ENCODE data around the gene PSMB1. TPM values are rescaled to one million over a fixed set of nuclear protein-coding genes. Genes with fewer than 3 reads are reported as not detected.

The PSMB1 gene
- total and polyA plus RNA-seq, 9 of the 15 experiments (the other 6 are each of a cell fraction or from before 2014, with no cell fraction given): 447 to 2,953 (median 884) TPM

DNA sequence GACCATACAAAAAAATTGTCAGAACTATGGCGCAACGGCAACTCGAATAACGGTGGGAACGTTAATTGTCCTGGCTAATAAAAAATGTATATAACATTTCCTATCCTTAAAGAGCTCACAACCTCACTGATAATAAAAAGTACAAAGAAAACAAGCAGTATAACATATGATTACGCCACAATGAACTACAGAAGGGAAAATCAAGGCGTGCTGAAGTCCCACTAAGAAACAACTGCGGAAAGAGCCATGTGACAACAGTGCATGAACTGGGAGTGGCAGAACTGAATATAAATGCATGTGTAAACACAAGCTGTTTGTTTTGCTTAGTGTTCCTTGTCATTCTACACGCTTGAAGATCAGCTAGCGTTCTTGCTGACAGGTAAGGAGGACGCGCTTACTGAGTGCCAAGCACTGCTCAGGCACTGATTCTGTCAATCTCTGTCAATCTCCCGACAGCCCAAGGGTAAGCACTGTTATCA is 466 bp upstream of the PSMB1 start (continued):
- no peak for TF ChIP-seq PHB2 (IDR thresholded peaks at IDR 0.05; ENCODE audit: low read depth)
- TF ChIP-seq ELF1 (tag; IDR thresholded peaks at IDR 0.05): no peak
- no peak for TF ChIP-seq NR1H2 (CRISPR knock-in tag; IDR thresholded peaks at IDR 0.05)
- no peak for TF ChIP-seq FOXP1 (CRISPR knock-in tag; IDR thresholded peaks at IDR 0.05)
- TF ChIP-seq POU5F1 (IDR thresholded peaks at IDR 0.05; ENCODE audit: borderline replicate concordance, low read depth, low read length, partially characterized antibody): no peak
- TF ChIP-seq, protein P1, sequence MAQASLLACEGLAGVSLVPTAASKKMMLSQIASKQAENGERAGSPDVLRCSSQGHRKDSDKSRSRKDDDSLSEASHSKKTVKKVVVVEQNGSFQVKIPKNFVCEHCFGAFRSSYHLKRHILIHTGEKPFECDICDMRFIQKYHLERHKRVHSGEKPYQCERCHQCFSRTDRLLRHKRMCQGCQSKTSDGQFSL (CRISPR knock-in tag; IDR thresholded peaks at IDR 0.05): no peak
- TF ChIP-seq, protein P1 (tag; IDR thresholded peaks at IDR 0.05): no peak
- 0 out of 4 replicates have a peak, but pooled peaks of 1 of the 2 experiments have one; percentile 25 for TF ChIP-seq ARNT (IDR thresholded peaks at IDR 0.05)
- TF ChIP-seq ZC3H11A (IDR thresholded peaks at IDR 0.05; ENCODE audit: low read depth, low read length): no peak
- TF ChIP-seq, protein P2, sequence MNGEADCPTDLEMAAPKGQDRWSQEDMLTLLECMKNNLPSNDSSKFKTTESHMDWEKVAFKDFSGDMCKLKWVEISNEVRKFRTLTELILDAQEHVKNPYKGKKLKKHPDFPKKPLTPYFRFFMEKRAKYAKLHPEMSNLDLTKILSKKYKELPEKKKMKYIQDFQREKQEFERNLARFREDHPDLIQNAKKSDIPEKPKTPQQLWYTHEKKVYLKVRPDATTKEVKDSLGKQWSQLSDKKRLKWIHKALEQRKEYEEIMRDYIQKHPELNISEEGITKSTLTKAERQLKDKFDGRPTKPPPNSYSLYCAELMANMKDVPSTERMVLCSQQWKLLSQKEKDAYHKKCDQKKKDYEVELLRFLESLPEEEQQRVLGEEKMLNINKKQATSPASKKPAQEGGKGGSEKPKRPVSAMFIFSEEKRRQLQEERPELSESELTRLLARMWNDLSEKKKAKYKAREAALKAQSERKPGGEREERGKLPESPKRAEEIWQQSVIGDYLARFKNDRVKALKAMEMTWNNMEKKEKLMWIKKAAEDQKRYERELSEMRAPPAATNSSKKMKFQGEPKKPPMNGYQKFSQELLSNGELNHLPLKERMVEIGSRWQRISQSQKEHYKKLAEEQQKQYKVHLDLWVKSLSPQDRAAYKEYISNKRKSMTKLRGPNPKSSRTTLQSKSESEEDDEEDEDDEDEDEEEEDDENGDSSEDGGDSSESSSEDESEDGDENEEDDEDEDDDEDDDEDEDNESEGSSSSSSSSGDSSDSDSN (IDR thresholded peaks at IDR 0.05; ENCODE audit: borderline replicate concordance in 1 of 2, low read depth in 2 of 2, low read length in 2 of 2): no peak
- TF ChIP-seq, protein P3, sequence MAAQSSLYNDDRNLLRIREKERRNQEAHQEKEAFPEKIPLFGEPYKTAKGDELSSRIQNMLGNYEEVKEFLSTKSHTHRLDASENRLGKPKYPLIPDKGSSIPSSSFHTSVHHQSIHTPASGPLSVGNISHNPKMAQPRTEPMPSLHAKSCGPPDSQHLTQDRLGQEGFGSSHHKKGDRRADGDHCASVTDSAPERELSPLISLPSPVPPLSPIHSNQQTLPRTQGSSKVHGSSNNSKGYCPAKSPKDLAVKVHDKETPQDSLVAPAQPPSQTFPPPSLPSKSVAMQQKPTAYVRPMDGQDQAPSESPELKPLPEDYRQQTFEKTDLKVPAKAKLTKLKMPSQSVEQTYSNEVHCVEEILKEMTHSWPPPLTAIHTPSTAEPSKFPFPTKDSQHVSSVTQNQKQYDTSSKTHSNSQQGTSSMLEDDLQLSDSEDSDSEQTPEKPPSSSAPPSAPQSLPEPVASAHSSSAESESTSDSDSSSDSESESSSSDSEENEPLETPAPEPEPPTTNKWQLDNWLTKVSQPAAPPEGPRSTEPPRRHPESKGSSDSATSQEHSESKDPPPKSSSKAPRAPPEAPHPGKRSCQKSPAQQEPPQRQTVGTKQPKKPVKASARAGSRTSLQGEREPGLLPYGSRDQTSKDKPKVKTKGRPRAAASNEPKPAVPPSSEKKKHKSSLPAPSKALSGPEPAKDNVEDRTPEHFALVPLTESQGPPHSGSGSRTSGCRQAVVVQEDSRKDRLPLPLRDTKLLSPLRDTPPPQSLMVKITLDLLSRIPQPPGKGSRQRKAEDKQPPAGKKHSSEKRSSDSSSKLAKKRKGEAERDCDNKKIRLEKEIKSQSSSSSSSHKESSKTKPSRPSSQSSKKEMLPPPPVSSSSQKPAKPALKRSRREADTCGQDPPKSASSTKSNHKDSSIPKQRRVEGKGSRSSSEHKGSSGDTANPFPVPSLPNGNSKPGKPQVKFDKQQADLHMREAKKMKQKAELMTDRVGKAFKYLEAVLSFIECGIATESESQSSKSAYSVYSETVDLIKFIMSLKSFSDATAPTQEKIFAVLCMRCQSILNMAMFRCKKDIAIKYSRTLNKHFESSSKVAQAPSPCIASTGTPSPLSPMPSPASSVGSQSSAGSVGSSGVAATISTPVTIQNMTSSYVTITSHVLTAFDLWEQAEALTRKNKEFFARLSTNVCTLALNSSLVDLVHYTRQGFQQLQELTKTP (IDR thresholded peaks at IDR 0.05; ENCODE audit: low read depth in 1 of 2, partially characterized antibody in 2 of 2): peak in 1 of 2 experiments; percentile 40
- TF ChIP-seq NONO (IDR thresholded peaks at IDR 0.05; ENCODE audit: low read depth in 2 of 2, low read length in 1 of 2): 0 out of 4 replicates have a peak, but pooled peaks of 1 of the 2 experiments have one; percentile 11
- TF ChIP-seq ARID2 (IDR thresholded peaks at IDR 0.05): 0 out of 2 replicates have a peak, but pooled peaks have one; percentile 36
- no peak for TF ChIP-seq PCBP1 (IDR thresholded peaks at IDR 0.05; ENCODE audit: low read depth, low read length, poor library complexity, severe bottlenecking)
- no peak for TF ChIP-seq TCFL5 (CRISPR knock-in tag; conservative IDR thresholded peaks at IDR 0.05)
- no peak for TF ChIP-seq ZBED1 (IDR thresholded peaks at IDR 0.05)
- TF ChIP-seq, protein P4, sequence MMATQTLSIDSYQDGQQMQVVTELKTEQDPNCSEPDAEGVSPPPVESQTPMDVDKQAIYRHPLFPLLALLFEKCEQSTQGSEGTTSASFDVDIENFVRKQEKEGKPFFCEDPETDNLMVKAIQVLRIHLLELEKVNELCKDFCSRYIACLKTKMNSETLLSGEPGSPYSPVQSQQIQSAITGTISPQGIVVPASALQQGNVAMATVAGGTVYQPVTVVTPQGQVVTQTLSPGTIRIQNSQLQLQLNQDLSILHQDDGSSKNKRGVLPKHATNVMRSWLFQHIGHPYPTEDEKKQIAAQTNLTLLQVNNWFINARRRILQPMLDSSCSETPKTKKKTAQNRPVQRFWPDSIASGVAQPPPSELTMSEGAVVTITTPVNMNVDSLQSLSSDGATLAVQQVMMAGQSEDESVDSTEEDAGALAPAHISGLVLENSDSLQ (IDR thresholded peaks at IDR 0.05): peak; percentile 97
- TF ChIP-seq TOE1 (IDR thresholded peaks at IDR 0.05; ENCODE audit: borderline replicate concordance): no peak
- no peak for TF ChIP-seq TOE1 (CRISPR knock-in tag; IDR thresholded peaks at IDR 0.05; ENCODE audit: borderline replicate concordance, low read depth)
- TF ChIP-seq CSDE1 (IDR thresholded peaks at IDR 0.05): no peak

Data from K562 (cell line).